Inferior parietal cortex (tissue), 1 donor: ENCODE results near the gene FTL.
"Not testable (repeated sequence)": the region's sequence is repeated elsewhere in the genome, so short reads cannot be mapped to it uniquely, and the experiment has no call there.

Source experiments
- DNase-seq: peaks from one replicate; pipeline ENCODE4 v3.0.0-alpha.2; 2016; ENCODE audit errors: extremely low spot score

Gene FTL

DNA sequence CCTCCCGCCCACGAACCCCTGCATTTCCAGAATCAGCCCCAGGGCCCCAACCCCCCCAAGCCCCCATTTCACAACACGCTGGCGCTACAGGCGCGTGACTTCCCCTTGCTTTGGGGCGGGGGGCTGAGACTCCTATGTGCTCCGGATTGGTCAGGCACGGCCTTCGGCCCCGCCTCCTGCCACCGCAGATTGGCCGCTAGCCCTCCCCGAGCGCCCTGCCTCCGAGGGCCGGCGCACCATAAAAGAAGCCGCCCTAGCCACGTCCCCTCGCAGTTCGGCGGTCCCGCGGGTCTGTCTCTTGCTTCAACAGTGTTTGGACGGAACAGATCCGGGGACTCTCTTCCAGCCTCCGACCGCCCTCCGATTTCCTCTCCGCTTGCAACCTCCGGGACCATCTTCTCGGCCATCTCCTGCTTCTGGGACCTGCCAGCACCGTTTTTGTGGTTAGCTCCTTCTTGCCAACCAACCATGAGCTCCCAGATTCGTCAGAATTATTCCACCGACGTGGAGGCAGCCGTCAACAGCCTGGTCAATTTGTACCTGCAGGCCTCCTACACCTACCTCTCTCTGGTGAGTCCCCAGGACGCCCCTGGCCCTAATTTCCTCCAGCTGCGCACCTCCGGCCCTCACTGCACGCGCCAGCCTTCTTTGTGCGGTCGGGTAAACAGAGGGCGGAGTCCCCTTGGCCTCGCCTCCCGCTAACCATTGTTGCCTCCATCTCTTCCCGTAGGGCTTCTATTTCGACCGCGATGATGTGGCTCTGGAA is at the start of gene FTL:
Gene FTL (plus strand): TSS at position 270 of the 766 bp plus-strand sequence. CDS start 199 bp downstream, at position 469.
- peak; percentile 96 for DNase-seq

DNA sequence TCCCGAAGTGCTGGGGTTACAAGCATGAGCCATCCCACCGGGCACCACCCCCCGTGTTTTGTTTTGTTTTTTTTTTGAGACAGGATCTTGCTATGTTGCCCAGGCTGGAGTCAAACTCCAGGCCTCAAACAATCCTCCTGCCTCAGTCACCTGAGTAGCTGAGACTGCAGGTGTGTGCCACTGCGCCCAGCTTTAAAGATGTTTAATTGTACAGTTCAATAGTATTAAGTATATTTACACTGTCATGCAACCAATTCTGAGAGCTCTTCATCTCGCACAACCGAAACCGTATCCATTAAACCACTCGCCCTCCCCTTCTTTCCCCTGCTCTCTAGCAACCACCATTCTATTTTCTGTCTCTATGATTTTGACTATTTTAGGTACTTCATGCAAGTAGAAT is 49.4 kb upstream of the FTL start:
- DNase-seq = no peak

DNA sequence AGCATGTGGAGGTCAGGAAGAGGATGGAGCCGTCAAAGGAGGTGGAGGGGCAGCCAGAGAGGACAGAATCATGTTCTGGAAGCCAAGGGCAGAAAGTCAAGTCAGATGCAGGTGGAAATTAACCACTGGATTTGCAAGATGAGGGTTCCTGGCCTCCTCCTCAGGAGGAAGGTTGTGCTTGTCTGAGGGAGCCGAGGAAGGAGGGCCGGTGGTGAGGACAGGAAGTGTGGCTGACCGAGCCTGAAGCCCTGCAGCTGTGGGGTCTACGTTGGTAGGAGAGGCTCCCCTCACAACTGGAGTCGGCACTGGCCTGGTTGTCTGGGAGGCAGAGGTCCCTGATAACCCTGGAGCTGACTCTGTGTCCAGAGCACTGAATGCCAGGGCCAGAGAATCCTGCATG is 47.0 kb upstream of the FTL start:
- no peak for DNase-seq

DNA sequence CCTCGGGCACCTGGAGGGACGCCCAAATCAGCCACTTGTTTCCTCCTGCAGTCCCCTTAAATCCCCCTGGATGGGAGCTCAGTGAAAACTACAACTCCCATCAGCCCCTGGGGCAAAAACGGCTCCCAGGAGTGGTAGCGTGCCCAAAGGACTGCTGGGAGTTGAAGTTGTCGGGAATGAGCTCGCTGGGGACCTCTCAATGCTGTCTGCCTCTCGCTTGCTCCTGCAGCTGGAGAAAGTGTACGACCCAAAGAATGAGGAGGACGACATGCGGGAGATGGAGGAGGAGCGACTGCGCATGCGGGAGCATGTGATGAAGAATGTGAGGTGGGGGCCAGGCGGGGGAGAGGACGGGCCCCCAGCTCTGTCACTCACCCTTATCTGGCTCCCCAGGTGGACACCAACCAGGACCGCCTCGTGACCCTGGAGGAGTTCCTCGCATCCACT is 46.3 kb upstream of the FTL start:
- DNase-seq = no peak

DNA sequence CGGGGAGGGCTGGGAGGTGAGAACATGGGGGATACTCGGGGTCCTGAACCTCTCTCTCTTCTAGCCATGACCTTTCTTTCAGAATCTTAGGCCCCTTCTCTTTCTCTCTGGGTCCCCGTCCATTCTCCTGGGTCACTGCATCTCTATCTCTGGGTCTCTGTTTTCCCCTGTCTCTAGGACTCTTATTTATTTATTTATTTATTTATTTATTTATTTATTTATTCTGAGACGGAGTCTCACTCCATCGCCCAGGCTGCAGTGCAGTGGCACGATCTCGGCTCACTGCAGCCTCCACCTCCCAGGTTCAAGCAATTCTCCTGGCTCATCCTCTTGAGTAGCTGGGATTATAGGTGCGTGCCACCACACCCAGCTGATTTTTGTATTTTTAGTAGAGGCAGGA is 45.8 kb upstream of the FTL start:
- DNase-seq = not testable (repeated sequence)

DNA sequence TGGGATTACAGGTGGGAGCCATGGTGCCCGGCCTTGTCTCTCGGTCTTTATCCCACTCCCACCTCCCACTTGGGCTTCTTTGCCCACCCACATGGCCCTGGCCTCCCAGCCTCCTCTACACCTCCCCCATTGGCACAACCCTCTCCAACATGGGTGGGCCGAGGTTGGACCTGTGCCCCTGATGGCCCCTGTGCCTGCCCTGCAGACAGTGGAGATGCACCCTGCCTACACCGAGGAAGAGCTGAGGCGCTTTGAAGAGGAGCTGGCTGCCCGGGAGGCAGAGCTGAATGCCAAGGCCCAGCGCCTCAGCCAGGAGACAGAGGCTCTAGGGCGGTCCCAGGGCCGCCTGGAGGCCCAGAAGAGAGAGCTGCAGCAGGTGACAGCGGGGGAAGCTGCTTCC is 44.2 kb upstream of the FTL start:
- DNase-seq = no peak

DNA sequence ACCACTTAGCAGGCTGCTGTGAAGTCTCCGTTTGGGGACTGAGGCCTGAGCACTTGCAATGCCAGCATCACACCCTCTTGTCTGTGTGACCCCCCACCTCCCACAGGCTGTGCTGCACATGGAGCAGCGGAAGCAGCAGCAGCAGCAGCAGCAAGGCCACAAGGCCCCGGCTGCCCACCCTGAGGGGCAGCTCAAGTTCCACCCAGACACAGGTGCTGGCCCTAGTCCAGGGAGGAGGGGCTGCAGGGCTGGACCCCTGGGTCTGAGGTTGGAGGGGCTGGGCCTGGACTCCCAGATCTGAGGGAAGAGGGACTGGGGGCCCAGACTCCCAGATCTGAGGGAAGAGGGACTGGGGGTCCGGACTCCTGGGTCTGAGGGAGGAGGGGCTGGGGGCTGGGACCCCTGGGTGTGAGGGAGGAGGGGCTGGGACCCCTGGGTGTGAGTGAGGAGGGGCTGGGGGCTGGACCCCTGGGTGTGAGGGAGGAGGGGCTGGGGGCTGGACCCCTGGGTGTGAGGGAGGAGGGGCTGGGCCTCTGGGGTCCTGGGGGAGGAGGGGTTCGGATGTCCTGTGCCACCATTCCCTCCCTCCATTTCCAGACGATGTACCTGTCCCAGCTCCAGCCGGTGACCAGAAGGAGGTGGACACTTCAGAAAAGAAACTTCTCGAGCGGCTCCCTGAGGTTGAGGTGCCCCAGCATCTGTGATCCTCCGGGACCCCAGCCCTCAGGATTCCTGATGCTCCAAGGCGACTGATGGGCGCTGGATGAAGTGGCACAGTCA is 43.2 kb upstream of the FTL start:
- DNase-seq = no peak

DNA sequence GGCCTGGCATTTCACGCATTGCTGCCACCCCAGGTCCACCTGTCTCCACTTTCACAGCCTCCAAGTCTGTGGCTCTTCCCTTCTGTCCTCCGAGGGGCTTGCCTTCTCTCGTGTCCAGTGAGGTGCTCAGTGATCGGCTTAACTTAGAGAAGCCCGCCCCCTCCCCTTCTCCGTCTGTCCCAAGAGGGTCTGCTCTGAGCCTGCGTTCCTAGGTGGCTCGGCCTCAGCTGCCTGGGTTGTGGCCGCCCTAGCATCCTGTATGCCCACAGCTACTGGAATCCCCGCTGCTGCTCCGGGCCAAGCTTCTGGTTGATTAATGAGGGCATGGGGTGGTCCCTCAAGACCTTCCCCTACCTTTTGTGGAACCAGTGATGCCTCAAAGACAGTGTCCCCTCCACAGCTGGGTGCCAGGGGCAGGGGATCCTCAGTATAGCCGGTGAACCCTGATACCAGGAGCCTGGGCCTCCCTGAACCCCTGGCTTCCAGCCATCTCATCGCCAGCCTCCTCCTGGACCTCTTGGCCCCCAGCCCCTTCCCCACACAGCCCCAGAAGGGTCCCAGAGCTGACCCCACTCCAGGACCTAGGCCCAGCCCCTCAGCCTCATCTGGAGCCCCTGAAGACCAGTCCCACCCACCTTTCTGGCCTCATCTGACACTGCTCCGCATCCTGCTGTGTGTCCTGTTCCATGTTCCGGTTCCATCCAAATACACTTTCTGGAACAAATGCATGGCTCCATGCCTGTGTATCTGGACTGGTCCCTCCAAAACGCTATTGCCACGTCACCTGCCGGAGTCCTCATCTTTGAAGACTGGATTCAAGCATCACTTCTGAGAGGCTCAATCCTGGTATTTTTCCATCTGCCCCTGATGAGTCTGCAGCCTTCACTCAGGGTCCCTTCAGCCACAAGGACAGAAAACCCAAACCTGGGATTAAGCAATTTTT is 42.3 kb upstream of the FTL start:
- DNase-seq = no peak

DNA sequence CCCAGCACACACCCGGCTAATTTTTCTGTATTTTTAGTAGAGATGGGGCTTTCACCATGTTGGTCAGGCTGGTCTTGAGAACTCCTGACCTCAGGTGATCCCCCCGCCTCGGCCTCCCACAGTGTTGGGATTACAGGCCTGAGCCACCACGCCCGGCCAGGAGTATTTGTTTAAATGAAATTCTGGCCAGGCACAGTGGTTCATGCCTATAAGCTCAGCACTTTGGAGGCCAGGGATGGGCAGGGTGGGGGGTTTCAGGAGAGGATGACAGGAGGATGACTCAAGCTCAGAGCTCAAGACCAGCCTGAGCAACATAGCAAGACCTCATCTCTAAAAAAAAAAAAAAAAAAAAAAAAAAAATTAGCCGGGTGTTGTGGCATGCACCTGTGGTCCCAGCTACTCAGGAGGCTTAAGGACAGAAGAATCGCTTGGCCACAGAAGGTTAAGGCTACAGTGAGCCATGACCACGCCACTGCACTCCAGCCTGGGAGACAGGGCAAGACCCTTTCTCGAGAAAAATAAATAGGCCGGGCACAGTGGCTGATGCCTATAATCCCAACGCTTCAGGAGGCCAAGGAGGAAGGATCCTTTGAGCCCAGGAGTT is 39.8 kb upstream of the FTL start:
- no peak for DNase-seq

DNA sequence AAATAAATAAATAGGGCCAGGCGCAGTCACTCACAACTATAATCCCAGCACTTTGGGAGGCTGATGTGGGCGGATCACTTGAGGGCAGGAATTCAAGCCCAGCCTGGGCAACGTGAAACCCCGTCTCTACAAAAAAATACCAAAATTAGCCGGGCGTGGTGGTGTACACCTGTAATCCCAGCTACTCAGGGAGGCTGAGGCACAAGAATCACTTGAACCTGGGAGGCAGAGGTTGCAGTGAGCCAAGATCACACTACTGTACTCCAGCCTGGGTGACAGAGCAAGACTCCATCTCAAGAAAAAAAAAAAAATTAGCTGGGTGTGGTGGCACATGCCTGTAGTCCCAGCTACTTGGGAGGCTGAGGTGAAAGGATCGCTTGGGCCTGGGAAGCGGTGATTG is 39.2 kb upstream of the FTL start:
- DNase-seq = not testable (repeated sequence)

DNA sequence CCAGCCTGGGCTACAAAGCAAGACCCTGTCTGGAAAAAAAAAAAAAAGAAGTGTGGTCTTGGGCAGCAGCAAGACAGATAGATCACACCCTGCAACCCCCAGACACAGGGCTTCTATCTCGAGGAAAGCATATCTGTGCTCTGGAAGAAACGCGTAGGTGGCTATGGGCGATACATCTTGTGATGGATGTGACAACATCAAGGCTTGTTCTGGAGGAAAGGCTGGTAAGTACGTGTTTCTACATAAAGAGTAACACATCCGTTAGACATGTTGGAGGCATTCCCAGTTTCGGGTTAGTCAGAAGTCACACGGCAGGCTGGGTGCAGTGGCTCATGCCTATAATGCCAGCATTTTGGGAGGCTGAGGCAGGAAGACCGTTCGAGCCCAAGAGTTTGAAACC is 38.2 kb upstream of the FTL start:
- DNase-seq = peak; percentile 79

DNA sequence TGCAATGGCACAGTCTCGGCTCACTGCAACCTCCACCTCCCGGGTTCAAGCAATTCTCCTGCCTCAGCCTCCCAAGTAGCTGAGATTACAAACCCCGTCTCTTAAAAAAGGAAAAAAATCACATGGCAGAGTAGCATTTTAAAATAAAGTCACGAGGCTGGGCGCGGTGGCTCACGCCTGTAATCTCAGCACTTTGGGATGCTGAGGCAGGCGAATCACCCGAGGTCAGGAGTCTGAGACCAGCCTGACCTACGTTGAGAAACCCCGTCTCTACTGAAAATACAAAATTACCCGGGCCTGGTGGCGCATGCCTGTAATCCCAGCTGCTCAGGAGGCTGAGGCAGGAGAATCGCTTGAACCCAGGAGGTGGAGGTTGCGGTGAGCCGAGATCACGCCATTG is 37.4 kb upstream of the FTL start:
- DNase-seq = not testable (repeated sequence)

DNA sequence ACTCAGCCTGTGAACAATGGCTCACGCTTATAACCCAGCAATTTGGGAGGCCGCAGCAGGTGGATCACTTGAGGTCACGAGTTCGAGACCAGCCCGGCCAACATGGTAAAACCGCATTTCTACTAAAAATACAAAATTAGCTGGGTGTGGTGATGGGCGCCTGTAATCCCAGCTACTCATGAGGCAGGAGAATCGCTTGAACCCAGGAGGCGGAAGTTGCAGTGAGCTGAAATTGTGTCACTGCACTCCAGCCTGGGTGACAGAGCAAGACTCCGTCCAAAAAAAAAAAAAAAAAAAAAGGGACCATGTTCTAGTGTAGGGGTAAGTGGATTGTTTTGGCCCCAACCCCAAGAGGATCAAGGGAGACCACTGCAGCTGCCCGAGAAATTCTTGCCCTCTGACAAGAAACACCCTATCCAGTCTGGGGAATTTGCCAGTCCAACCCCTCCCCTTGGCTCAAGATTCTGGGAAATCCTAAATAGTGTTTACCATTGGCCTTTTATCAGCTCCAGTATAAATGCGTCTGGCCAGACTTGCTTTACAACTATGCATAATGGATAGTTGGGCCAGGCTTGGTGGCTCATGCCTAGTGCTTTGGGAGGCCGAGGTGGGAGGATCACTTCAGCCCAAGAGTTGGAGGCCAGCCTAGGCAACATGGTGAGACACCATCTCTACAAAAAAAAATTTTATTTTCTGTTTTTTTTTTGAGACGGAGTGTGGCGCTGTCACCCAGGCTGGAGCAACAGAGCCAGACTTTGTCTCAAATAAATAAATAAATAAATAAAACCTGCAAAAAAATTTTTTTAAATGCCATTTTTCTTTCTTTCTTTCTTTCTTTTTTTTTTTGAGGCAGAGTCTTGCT is 36.7 kb upstream of the FTL start:
- DNase-seq = no peak

DNA sequence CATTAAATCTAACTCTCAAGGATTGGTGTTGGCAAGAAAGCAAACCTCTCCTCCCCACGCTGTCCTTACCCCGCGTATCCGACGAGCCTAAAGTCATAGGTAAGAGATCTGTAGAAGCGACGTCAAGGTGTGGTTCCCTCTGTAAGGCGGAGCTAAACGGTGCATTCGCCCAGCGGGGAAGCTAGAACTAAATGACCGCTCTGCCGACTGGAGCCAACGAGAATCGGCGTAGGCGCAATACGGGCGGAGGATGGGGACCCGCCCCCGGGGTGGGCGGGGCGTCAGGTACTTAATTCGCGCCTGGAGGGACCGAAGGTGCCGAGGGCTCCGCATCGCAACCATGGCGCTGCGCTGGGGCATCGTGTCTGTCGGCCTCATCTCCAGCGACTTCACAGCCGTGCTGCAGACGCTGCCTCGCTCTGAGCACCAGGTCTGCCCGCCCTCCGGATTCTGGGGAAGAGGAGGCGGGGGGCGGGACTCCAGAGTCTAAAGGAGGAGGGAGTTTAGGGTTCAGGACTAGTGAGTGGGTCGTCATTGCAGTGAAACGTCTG is 31.7 kb upstream of the FTL start, which contains the start of gene DHDH:
Gene DHDH (plus strand): TSS at position 318 of the 551 bp plus-strand sequence. CDS start 23 bp downstream, at position 341.
- peak; percentile 72 for DNase-seq

DNA sequence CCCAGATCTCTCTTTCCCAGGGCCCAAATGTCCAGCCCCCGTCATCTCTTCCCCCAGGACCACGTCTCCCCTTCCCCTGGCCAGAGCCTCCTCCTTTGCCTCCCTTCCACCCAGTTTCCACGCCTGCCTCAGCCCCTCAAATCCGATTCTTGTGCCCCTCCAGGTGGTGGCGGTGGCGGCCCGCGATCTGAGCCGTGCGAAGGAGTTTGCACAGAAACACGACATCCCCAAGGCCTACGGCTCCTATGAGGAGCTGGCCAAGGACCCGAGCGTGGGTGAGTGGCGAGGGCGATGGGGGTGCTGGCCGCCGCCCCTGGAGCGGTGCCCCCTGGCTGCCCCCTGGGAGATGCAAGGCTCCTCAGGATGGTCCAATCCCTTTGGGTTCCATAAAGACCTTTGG is 30.3 kb upstream of the FTL start:
- DNase-seq = no peak

DNA sequence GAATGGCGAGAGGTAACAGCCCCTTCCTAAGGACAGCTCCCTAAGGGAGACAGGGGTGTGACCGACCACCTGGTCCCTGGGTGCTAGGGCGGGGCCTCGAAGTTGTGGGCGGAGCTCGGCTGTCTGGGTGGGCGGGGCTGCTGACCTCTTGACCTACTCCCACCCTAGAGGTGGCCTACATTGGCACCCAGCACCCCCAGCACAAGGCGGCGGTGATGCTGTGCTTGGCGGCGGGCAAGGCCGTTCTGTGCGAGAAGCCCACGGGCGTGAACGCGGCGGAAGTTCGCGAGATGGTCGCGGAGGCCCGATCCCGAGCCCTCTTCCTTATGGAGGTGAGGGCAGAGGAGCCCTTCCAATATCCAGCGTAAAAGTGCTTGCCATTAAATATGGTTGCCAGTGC is 29.2 kb upstream of the FTL start:
- no peak for DNase-seq

DNA sequence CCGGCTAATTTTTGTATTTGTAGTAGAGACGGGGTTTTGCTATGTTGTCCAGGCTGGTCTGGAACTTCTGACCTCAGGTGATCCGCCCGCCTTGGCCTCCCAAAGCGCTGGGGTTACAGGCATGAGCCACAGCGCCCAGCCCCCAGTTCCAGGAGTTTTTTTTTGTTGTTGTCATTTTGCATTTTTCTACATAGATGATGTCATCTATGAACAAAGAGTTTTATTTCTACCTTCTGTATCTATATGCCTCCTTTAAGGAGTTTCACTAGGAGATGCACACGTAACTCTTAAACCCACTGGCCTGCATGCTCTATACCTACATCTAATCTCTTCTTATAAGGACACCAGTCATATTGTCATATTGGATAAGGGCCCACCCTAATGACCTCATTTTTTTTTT is 26.9 kb upstream of the FTL start:
- DNase-seq = no peak

DNA sequence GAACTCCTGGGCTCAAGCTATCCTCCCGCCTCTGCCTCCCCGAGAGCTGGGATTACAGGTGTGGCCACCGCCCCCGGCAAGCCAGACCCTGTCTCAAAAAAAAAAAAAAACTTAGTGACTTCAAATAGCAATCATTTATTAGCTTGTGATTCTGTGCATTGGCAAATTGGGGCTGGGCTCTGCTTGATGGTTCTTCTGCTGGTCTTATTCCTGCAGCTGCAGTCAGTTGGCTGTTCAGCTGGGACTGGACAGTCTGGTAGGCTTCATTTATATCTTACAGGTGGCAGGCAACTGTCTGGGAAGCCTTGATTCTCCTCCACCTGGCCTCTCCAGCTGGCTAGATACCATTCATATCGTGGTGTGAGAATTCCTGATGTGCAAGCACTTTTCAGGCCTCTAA is 24.2 kb upstream of the FTL start:
- no peak for DNase-seq

DNA sequence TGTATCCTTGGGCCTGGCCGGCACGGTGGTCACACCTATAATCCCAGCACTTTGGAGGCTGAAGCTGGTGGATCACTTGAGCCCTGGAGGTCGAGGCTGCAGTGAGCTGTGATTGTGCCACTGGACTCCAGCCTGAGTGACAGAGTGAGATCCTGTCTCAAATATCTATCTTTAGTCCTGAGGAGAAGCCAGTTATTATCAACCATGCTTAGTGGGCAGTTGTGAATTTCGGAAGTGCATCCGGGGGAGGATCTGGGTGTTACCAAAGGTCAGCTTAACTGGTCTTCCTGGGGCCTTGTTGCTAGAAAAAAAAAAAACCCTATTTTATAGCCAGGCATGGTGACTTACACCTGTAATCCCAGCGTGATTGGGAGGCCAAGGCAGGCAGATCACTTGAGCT is 22.0 kb upstream of the FTL start:
- DNase-seq = no peak

DNA sequence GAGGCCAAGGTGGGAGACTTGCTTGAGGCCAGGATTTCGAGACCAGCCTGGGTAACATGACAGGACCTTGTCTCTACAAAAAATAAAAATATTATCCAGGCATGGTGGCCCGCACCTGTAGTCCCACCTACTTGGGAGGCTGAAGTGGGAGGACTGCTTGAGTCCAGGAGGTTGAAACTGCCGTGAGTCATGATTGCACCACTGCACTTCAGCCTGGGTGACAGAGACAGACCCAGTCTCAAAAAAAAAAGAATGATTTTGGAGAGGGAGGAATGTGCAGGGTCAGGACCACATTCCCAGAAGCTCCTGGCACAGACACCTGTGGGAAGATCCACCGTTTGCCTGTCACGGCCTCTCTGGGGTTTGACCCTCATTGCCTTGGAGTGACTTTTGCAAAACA is 19.7 kb upstream of the FTL start:
- no peak for DNase-seq
